ENCODE results near the gene COBLL1. TPM values are rescaled to one million over a fixed set of nuclear protein-coding genes. Genes with fewer than 3 reads are reported as not detected.

The COBLL1 gene
- total and polyA plus RNA-seq, 2 of the 4 experiments (the other 2 are of a cell fraction) = 0.79 to 1.1 TPM

- no peak for ATAC-seq (ENCODE audit: low read depth)
- Histone ChIP-seq H3K56ac (ENCODE audit: extremely low read depth, insufficient read depth, low read length) (no peak overlapping the region), H3K79me1 (ENCODE audit: low read depth in 1 of 2, low read length in 2 of 2) (no peaks in the 10 kb centered on the region), H3K4me2 (ENCODE audit: low read depth, low read length) (no peak overlapping the region), H3K4ac (ENCODE audit: low read depth, low read length) (no peak overlapping the region), H3K9me1 (ENCODE audit: insufficient read depth, low read length) (no peaks in the 10 kb centered on the region), H2BK15ac (ENCODE audit: low read depth, low read length) (no peak overlapping the region), H2AK9ac (replicated peaks; ENCODE audit: low read depth, low read length, poor library complexity) (no peak overlapping the region), H2BK5ac (ENCODE audit: low read depth, low read length, poor library complexity, severe bottlenecking) (no peak overlapping the region), H3K18ac (ENCODE audit: low read depth, low read length) (no peak overlapping the region), H4K8ac (ENCODE audit: low read depth in 2 of 2, low read length in 2 of 2) (no peak overlapping the region), H4K20me1 (ENCODE audit: insufficient read depth, low read length) (no peaks in the 10 kb centered on the region), H3K4me3 (ENCODE audit: insufficient read depth, low read depth, low read length) (no peak overlapping the region), H3K14ac (replicated peaks; ENCODE audit: low read depth, low read length) (no peak overlapping the region), H3K36me3 (ENCODE audit: control insufficient read depth, insufficient read depth, low read length) (no peaks in the 10 kb centered on the region), H2BK120ac (ENCODE audit: low read depth, low read length) (no peak overlapping the region), H3K23ac (ENCODE audit: low read depth, low read length) (no peak overlapping the region), H3K27me3 (ENCODE audit: control insufficient read depth, insufficient read depth, low read length) (no peaks in the 10 kb centered on the region), H3K9ac (ENCODE audit: low read depth, low read length) (no peak overlapping the region), H2BK20ac (ENCODE audit: low read depth, low read length) (no peak overlapping the region), H4K5ac (ENCODE audit: low read depth, low read length) (no peak overlapping the region), H2AFZ (replicated peaks; ENCODE audit: low read length, poor library complexity) (no peak overlapping the region), H3K4me1 (ENCODE audit: control insufficient read depth, insufficient read depth, low read length) (no peaks in the 10 kb centered on the region), H3K9me3 (ENCODE audit: control insufficient read depth, insufficient read depth, low read length) (no peaks in the 10 kb centered on the region), H2AK5ac (ENCODE audit: low read depth, low read length) (no peak overlapping the region), H3K27ac (ENCODE audit: insufficient read depth, low read length) (no peak overlapping the region), H4K91ac (ENCODE audit: insufficient read depth, low read depth, low read length) (no peak overlapping the region)
- no TSS peak for BruUV-seq (replicated peaks)
- TF ChIP-seq NFE2L2 (IDR thresholded peaks at IDR 0.05; ENCODE audit: low read depth, low read length) = no peak
- no peak for TF ChIP-seq RCOR1 (IDR thresholded peaks at IDR 0.05; ENCODE audit: insufficient replicate concordance, low read length)
- no peak for TF ChIP-seq MAZ (IDR thresholded peaks at IDR 0.05; ENCODE audit: borderline replicate concordance, low read depth, low read length)
- TF ChIP-seq SMC3 (IDR thresholded peaks at IDR 0.05; ENCODE audit: low read depth, low read length) = no peak
- TF ChIP-seq CEBPB (IDR thresholded peaks at IDR 0.05; ENCODE audit: low read depth, low read length) = no peak
- no peak for TF ChIP-seq POLR2A (IDR thresholded peaks at IDR 0.05; ENCODE audit: low read depth, low read length)
- intact Hi-C loops (cut with micrococcal nuclease) = no loop called here
- WGBS, 2 experiments (ENCODE audit: extremely low coverage in 2 of 2, insufficient read length in 1 of 2) = no CpG with 5 or more reads among the region's 1 CpG
- DNase-seq = no peak
- CTCF ChIA-PET = no interaction called here
- dilution Hi-C loops (cut with HindIII; ENCODE audit: low sequenced_read_pairs, unreplicated experiment) = no loop called here
- in situ Hi-C loops (cut with MboI; ENCODE audit: low sequenced_read_pairs) = no loop called here
- POLR2A ChIA-PET (ENCODE audit: unreplicated experiment) = no interaction called here
Observed at GRCh38 chr2:164793529-164793928, 48.1 kb downstream of the COBLL1 start.
